GM06990 (cell line): Measurements from ENCODE around the gene PLEKHM1.

Experiments
- DNase-seq: peaks from one replicate; pipeline ENCODE4 v3.0.0-alpha.2; 2011; ENCODE audit not compliant: insufficient read length; ENCODE audit errors: extremely low read depth
- H3K27me3 ChIP-seq: replicated peaks from 2 replicates; pipeline ENCODE4 v1.6.0; 2011; ENCODE audit warnings: low read length; ENCODE audit not compliant: control insufficient read depth, insufficient read depth
- H3K36me3 ChIP-seq: 2 replicates; pipeline ENCODE4 v1.5.1; 2011; ENCODE audit warnings: low read length; ENCODE audit not compliant: control insufficient read depth, insufficient read depth
- H3K4me3 ChIP-seq: replicated peaks from 2 replicates; pipeline ENCODE4 v1.5.1; 2011; ENCODE audit warnings: low read depth, mild to moderate bottlenecking, control low read depth, low read length
- CTCF ChIP-seq: IDR thresholded peaks from 2 replicates; pipeline ENCODE4 v1.5.1; 2011; ENCODE audit warnings: low read length, control low read depth, mild to moderate bottlenecking, inconsistent platforms; ENCODE audit not compliant: insufficient read depth, poor library complexity, severe bottlenecking

The PLEKHM1 gene

GRCh38 chr17:45428050-45428617 is 62.4 kb downstream of the PLEKHM1 start:
- Histone ChIP-seq H3K36me3 (no peaks in the 10 kb centered on the region), H3K27me3 (no peaks in the 10 kb centered on the region), H3K4me3 (peak overlapping the region; percentile 47)
- peak; percentile 82 for DNase-seq
- TF ChIP-seq CTCF: peak; percentile 99

GRCh38 chr17:45427181-45427835 is 63.2 kb downstream of the PLEKHM1 start:
- no peak for DNase-seq

GRCh38 chr17:45426561-45426960 is 64.0 kb downstream of the PLEKHM1 start:
- no peak for TF ChIP-seq CTCF
- H3K4me3 ChIP-seq: no peak overlapping the region
- no peaks in the 10 kb centered on the region for H3K27me3 ChIP-seq
- DNase-seq: no peak
- H3K36me3 ChIP-seq: no peaks in the 10 kb centered on the region

More at GRCh38 chr17:45427181-45427835, 63.2 kb downstream of the PLEKHM1 start:
- no peak for TF ChIP-seq CTCF
- no peaks in the 10 kb centered on the region for H3K27me3 ChIP-seq
- H3K36me3 ChIP-seq: no peaks in the 10 kb centered on the region
- no peak overlapping the region for H3K4me3 ChIP-seq

- TF ChIP-seq CTCF: no peak
- no peaks in the 10 kb centered on the region for H3K27me3 ChIP-seq
These were observed 64.5 kb downstream of the PLEKHM1 start for GRCh38 chr17:45425984-45426413.

GRCh38 chr17:45425125-45425983 is 65.2 kb downstream of the PLEKHM1 start:
- Histone ChIP-seq H3K27me3 (no peaks in the 10 kb centered on the region), H3K4me3 (peak overlapping the region; percentile 35), H3K36me3 (no peaks in the 10 kb centered on the region)
- DNase-seq: no peak
- TF ChIP-seq CTCF: peak; percentile 36

More at GRCh38 chr17:45425984-45426413, 64.5 kb downstream of the PLEKHM1 start:
- H3K36me3 ChIP-seq: no peaks in the 10 kb centered on the region
- no peak overlapping the region for H3K4me3 ChIP-seq
- DNase-seq: no peak
